GM19240 (cell line): ENCODE data around the gene LDLR.
"Not testable (repeated sequence)": the region's sequence is repeated elsewhere in the genome, so short reads cannot be mapped to it uniquely, and the experiment has no call there.

Experiments used
- DNase-seq: peaks from one replicate; pipeline ENCODE4 v3.0.0; 2011; ENCODE audit warnings: low spot score; ENCODE audit not compliant: insufficient read length

Gene LDLR

DNA sequence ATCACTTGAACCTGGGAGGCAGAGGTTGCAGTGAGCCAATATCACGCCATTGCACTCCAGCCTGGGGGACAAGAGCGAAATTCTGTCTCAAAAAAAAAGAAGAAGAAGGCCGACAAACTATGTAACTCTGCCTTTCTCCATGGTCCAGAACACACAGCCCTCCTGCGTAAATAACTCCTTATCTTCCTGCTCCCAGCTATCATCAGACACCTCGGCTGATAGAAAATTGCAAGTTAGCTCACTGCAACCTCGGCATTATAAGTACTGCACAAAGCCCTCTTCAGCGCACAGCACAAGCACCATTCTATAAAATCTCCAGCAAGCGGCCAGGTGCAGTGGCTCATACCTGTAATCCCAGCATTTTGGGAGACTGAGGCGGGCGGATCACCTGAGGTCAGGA is 14.4 kb downstream of the LDLR start:
- DNase-seq, result not testable (repeated sequence)

DNA sequence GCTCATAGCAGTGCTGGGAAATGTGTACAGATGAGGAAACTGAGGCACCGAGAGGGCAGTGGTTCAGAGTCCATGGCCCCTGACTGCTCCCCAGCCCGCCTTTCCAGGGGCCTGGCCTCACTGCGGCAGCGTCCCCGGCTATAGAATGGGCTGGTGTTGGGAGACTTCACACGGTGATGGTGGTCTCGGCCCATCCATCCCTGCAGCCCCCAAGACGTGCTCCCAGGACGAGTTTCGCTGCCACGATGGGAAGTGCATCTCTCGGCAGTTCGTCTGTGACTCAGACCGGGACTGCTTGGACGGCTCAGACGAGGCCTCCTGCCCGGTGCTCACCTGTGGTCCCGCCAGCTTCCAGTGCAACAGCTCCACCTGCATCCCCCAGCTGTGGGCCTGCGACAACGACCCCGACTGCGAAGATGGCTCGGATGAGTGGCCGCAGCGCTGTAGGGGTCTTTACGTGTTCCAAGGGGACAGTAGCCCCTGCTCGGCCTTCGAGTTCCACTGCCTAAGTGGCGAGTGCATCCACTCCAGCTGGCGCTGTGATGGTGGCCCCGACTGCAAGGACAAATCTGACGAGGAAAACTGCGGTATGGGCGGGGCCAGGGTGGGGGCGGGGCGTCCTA is 15.9 kb downstream of the LDLR start:
- DNase-seq, result no peak

DNA sequence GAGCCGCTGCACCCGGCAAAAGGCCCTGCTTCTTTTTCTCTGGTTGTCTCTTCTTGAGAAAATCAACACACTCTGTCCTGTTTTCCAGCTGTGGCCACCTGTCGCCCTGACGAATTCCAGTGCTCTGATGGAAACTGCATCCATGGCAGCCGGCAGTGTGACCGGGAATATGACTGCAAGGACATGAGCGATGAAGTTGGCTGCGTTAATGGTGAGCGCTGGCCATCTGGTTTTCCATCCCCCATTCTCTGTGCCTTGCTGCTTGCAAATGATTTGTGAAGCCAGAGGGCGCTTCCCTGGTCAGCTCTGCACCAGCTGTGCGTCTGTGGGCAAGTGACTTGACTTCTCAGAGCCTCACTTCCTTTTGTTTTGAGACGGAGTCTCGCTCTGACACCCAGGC is 17.2 kb downstream of the LDLR start:
- no peak for DNase-seq

DNA sequence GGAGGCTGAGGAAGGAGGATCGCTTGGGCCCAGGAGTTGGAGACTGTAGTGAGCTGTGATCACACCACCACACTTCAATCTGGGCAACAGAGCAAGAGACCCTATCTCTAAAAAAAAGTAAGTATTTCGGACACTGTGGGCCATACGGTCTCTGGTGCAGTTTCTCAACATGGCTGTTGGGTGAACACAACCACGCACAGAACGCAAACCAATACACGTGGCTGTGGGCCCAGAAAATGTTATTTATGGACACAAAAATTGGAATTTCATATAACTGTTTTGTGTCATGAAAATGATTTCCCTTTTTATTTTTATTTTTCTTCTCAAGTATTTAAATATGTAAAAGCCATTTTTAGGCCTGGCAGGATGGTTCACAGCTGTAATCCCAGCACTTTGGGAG is 19.5 kb downstream of the LDLR start:
- DNase-seq, result no peak

DNA sequence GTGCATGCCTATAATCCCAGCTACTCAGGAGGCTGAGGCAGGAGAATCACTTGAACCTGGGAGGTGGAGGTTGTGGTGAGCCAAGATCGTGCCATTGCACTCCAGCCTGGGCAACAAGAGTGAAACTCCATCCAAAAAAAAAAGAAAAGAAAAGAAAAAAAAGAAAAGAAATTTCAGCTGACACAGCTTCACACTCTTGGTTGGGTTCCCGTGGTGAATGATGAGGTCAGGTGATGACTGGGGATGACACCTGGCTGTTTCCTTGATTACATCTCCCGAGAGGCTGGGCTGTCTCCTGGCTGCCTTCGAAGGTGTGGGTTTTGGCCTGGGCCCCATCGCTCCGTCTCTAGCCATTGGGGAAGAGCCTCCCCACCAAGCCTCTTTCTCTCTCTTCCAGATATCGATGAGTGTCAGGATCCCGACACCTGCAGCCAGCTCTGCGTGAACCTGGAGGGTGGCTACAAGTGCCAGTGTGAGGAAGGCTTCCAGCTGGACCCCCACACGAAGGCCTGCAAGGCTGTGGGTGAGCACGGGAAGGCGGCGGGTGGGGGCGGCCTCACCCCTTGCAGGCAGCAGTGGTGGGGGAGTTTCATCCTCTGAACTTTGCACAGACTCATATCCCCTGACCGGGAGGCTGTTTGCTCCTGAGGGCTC is 22.0 kb downstream of the LDLR start:
- no peak for DNase-seq

DNA sequence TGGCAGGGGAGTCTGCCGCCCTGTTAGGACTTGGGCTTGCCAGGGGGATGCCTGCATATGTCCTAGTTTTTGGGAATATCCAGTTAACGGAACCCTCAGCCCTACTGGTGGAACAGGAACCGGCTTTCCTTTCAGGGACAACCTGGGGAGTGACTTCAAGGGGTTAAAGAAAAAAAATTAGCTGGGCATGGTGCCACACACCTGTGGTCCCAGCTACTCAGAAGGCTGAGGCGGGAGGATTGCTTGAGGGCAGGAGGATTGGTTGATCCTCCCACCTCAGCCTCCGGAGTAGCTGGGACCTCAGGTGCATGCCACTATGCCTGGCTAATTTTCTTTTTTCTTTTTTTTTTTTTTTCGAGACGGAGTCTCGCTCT is 22.5 kb downstream of the LDLR start:
- no peak for DNase-seq

DNA sequence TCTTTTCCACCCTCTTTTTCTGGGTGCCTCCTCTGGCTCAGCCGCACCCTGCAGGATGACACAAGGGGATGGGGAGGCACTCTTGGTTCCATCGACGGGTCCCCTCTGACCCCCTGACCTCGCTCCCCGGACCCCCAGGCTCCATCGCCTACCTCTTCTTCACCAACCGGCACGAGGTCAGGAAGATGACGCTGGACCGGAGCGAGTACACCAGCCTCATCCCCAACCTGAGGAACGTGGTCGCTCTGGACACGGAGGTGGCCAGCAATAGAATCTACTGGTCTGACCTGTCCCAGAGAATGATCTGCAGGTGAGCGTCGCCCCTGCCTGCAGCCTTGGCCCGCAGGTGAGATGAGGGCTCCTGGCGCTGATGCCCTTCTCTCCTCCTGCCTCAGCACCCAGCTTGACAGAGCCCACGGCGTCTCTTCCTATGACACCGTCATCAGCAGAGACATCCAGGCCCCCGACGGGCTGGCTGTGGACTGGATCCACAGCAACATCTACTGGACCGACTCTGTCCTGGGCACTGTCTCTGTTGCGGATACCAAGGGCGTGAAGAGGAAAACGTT is 24.0 kb downstream of the LDLR start:
- DNase-seq, result no peak

DNA sequence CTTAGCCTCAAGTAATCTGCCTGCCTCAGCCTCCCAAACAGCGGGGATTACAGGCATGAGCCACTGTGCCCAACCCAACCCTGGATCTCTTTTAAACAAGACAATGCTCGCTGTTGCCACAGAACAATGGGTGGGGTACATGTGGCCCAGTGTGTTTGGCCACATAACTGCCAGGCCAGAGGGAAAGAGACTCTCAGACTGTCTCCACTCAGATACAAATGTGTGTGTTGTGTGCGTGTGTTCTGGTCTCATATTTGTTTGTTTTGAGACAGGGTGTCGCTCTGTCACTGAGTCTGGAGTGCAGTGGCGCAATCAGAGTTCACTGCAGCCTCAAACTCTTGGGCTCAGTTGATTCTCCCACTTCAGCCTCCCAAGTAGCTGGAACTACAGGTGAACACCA is 25.8 kb downstream of the LDLR start:
- no peak for DNase-seq

DNA sequence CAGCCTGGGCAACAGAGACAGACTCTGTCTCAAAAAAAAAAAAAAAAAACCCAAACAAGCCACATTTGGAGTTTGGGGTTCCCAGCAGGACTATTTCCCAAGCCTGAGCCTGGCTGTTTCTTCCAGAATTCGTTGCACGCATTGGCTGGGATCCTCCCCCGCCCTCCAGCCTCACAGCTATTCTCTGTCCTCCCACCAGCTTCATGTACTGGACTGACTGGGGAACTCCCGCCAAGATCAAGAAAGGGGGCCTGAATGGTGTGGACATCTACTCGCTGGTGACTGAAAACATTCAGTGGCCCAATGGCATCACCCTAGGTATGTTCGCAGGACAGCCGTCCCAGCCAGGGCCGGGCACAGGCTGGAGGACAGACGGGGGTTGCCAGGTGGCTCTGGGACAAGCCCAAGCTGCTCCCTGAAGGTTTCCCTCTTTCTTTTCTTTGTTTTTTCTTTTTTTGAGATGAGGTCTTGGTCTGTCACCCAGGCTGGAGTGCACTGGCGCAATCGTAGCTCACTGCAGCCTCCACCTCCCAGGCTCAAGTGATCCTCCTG is 26.7 kb downstream of the LDLR start:
- DNase-seq, result no peak

DNA sequence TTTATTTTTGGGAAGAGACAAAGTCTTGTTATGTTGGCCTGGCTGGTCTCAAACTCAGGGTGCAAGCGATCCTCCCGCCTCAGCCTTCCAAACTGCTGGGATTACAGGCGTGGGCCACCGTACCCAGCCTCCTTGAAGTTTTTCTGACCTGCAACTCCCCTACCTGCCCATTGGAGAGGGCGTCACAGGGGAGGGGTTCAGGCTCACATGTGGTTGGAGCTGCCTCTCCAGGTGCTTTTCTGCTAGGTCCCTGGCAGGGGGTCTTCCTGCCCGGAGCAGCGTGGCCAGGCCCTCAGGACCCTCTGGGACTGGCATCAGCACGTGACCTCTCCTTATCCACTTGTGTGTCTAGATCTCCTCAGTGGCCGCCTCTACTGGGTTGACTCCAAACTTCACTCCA is 27.2 kb downstream of the LDLR start:
- DNase-seq, result no peak

DNA sequence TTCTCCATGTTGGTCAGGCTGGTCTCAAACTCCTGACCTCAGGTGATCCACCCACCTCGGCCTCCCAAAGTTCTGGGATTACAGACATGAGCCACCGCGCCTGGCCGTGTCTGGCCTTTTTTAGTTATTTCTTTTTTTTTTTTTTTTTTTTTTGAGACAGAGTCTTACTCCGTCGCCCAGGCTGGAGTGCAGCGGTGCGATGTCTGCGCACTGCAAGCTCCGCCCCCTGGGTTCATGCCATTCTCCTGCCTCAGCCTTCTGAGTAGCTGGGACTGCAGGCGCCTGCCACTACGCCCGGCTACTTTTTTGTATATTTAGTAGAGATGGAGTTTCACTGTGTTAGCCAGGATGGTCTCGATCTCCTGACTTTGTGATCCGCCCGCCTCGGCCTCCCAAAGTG is 32.7 kb downstream of the LDLR start:
- DNase-seq, result not testable (repeated sequence)

DNA sequence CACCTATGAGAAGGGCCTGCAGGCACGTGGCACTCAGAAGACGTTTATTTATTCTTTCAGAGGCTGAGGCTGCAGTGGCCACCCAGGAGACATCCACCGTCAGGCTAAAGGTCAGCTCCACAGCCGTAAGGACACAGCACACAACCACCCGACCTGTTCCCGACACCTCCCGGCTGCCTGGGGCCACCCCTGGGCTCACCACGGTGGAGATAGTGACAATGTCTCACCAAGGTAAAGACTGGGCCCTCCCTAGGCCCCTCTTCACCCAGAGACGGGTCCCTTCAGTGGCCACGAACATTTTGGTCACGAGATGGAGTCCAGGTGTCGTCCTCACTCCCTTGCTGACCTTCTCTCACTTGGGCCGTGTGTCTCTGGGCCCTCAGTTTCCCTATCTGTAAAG is 33.9 kb downstream of the LDLR start:
- DNase-seq, result no peak

DNA sequence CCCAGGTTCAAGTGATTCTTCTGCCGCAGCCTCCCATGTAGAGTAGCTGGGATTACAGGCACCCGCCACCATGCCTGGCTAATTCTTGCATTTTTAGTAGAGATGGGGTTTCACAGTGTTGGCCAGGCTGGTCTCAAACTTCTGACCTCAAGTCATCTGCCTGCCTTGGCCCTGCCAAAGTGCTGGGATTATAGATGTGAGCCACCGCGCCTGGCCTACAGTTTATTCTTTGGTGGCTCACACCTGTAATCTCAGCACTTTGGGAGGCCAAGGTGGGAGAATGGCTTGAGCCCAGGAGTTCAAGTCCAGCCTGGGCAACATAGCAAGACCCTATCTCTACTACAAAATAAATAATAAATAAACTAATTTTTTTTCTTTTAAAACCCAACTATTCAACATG is 34.9 kb downstream of the LDLR start:
- DNase-seq, result not testable (repeated sequence)

DNA sequence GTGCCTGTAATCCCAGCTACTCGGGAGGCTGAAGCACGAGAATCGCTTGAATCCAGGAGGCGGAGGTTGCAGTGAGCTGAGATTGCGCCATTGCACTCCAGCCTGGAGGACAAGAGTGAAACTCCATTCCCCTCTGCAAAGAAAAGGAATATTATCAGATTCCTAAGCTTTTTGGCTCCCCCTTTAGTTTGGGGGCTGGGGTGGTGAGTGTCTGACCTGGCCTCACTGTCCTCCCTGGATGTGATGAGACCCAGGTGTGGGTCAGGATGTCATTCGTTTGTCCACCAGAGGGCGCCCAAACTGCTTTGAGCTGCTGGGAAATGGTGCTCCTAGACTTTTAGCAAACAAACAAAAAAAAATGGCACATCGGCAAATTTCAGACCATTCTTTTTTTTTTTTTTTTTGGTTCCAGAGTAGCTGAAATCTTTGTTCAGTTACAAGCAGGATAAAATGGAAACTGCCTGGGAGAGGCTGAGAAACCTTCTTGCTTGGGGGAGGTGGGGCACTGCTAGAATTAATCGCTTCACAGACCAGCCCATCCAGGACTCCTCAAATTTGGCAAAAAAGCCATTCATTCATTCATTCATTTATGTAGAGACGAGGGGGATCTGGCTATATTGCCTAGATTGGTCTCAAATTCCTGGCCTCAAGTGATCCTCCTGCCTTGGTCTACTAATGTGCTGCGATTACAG is 36.9 kb downstream of the LDLR start:
- DNase-seq, result peak; percentile 47

DNA sequence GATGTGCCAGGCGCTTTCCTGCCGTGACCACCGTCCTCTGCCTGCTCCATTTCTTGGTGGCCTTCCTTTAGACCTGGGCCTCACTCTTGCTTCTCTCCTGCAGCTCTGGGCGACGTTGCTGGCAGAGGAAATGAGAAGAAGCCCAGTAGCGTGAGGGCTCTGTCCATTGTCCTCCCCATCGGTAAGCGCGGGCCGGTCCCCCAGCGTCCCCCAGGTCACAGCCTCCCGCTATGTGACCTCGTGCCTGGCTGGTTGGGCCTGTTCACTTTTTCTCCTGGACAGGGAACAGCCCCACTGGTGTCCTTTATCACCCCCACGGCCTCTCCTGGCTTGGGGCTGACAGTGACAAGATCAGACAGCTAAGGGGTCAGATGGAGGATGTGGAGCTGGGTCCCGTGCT is 38.6 kb downstream of the LDLR start:
- DNase-seq, result no peak

DNA sequence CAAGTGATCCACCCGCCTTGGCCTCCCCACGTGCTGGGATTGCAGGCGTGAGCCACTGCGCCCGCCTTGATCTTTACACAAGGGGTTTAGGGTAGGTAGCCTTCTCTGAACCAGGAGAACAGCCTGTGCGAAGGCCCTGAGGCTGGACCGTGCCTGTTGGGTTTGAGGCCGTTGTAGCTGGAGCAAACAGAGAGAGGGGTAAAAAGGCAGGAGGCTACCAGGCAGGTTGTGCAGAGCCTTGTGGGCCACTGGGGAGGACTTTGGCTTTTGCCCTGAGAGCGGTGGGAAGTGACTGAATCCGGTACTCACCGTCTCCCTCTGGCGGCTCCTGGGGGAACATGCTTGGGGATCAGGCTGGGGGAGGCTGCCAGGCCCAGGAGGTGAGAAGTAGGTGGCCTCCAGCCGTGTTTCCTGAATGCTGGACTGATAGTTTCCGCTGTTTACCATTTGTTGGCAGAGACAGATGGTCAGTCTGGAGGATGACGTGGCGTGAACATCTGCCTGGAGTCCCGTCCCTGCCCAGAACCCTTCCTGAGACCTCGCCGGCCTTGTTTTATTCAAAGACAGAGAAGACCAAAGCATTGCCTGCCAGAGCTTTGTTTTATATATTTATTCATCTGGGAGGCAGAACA is 41.7 kb downstream of the LDLR start:
- DNase-seq, result peak; percentile 70

DNA sequence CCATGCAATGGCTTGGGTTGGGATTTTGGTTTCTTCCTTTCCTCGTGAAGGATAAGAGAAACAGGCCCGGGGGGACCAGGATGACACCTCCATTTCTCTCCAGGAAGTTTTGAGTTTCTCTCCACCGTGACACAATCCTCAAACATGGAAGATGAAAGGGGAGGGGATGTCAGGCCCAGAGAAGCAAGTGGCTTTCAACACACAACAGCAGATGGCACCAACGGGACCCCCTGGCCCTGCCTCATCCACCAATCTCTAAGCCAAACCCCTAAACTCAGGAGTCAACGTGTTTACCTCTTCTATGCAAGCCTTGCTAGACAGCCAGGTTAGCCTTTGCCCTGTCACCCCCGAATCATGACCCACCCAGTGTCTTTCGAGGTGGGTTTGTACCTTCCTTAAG is 42.2 kb downstream of the LDLR start:
- DNase-seq, result no peak

DNA sequence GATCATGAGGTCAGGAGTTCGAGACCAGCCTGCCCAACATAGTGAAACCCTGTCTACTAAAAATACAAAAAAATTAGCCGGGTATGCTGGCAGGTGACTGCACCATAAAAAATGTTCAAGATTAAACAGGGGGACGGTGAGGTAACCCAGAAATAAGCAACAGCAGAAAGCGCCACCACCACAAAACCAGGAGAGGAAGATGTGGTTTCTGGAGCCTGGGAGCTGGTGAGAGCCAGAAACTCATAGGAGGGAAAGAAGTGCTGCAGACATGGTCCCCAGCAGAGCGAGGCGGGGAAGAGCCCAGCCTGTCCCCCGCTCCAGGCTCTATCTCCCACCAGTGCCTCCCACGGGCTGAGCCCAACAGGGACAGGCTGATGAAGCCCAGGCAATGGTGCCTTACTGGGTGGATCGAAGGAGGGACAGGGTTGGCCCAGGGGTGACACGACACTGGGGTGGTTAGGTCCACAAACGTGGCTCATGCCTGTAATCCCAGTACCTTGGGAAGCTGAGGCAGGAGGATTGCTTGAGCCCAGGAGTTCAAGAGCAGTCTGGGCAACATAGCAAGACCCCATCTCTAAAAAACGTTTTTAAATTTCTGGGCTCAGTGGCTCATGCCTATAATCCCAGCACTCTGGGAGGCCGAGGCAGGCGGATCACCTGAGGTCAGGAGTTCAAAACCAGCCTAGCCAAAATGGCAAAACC is 47.3 kb downstream of the LDLR start:
- no peak for DNase-seq

DNA sequence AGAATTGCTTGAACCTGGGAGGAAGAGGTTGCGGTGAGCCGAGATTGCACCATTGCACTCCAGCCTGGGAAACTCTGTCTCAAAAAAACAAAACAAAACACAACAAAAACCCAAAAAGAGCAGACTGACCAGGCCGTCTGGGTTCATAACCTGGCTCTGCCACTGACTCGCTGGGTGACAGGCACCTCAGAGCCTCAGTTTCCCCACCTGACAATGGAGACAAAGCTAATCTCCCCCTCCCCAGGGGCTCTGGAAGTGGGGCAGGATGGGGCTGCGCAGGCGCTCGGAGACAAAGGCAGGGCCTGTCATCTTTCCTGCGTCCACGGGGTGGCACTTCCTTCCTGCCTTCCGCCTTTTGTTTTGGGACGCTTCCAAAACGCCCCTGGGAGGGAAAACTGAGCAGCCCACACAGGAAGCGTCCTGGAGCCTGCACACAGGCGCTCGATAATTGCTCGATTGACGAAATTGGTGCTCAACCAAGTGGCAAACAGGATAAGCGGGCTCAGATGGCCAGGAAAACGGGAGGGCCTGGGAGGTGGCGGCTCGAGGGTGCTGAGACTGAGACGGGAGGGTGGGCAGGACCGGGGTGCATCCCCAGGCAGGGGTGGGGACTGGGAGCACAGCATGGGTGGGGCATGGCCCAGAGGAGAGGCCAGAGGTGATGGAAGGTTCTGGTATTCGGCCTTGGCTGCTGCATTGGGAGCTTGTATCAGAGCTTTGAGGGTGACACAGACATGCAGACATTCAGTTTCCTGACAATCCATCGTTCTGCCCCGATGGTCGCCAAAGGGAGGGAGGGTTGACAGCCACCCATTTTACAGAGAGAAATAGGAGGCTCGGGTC is 48.5 kb downstream of the LDLR start:
- peak; percentile 50 for DNase-seq

DNA sequence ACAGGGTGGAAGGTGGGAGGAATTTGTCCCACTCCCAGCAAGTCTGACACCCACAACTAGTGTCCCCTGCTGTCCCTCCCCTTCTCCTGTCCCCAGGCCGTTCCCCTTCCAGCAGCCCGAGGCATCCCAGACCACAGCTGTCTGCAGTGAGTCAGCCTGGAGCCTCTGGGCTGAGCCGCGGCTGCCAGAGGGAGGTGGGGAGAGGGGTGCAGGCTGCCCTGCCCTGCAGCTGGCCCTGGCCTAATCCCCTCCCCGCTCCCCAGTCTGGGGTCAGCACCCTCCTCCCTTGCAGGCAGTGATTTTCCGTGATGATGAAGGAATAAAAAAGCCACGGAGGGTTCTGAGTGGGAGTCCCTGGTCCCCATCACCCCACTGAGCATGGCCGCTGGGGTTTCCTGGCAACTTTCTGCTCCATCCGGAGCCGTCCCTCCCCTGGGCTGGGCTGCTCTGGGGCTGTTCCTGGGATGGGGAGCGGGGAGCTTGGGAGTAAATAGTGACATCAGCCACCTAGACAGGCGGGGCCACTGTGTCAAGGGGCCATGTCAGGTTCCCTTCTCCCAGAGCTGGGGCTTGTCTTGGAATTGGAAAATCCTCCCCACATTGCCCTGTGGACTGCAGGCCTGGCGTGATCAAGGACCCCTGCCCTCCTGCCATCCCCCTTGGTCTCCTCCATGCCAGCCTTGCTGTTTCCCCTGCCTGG is 49.5 kb downstream of the LDLR start:
- no peak for DNase-seq
